Breast epithelium (tissue), 3 donors: Measurements from ENCODE around the gene ANXA6.

Source experiments
- POLR2AphosphoS5 ChIP-seq, 3 donors: sonication (generic); formaldehyde crosslinking; IDR thresholded peaks; one replicate each; pipeline ENCODE4 v1.6.1; 2017; ENCODE audit warnings: antibody characterized with exemption in 3 of 3
- TF ChIP-seq, protein P1 (sequence below), 3 donors: fragments of 450-650 bp; IDR thresholded peaks; one replicate each; pipeline ENCODE4 v1.5.1; 2016 to 2017; ENCODE audit warnings: antibody characterized with exemption in 3 of 3, mild to moderate bottlenecking in 3 of 3, moderate library complexity in 3 of 3

DNA sequence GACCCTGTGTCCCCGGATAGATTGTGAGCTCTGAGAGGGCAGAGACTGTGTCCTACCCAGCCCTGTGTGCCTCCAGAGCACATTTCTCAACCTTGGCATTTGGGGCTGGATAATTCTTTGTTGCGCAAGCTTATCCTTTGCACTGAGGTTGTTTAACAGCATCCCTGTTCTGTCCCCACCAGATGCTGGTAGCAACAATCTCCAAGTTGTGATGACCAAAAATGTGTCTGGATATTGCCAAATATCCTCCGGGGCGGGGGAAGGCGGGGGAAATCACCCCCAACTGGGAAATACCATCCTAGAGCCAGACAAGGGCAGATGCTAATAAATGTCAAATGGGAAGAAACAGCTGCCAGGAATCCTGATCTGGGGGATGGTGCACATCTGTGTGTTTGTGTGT is 52.8 kb downstream of the ANXA6 start:
- peak; percentile 35 to 88 (median 81) for TF ChIP-seq POLR2AphosphoS5 (IDR thresholded peaks at IDR 0.05)
- TF ChIP-seq, protein P1, sequence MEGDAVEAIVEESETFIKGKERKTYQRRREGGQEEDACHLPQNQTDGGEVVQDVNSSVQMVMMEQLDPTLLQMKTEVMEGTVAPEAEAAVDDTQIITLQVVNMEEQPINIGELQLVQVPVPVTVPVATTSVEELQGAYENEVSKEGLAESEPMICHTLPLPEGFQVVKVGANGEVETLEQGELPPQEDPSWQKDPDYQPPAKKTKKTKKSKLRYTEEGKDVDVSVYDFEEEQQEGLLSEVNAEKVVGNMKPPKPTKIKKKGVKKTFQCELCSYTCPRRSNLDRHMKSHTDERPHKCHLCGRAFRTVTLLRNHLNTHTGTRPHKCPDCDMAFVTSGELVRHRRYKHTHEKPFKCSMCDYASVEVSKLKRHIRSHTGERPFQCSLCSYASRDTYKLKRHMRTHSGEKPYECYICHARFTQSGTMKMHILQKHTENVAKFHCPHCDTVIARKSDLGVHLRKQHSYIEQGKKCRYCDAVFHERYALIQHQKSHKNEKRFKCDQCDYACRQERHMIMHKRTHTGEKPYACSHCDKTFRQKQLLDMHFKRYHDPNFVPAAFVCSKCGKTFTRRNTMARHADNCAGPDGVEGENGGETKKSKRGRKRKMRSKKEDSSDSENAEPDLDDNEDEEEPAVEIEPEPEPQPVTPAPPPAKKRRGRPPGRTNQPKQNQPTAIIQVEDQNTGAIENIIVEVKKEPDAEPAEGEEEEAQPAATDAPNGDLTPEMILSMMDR (IDR thresholded peaks at IDR 0.05), result no peak
